Activated T-helper 9 cell treated with anti-CD3 and anti-CD28 coated beads, Interleukin-2, amount 50 U/mL, for 16 hours (primary cell): ENCODE results near the gene ZNF506.
"Not testable (repeated sequence)": the region's sequence is repeated elsewhere in the genome, so short reads cannot be mapped to it uniquely, and the experiment has no call there.

Source experiments
- DNase-seq: peaks from one replicate; pipeline ENCODE4 v3.0.0-alpha.2; 2020; ENCODE audit warnings: low read depth

ZNF506 gene

DNA sequence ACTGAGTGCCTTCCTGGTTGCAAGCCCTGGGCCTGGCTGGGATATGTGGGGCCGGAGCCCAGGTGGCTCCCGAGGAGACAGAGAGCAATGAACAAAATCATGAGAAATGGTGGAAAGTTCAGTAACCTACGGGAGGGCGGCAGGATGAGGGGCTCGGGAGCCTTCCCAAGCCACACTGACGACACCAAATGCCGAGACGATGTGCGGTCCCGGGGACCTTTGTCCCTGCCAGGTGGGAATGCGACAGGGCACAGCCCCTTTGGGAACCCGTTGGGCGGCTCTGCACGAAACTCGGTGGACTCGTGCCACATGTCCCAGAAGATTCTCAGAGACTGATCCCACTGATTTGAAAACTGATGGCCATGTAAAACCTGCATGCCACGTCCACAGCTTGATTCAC lies 76.9 kb downstream of the ZNF506 start:
- DNase-seq = no peak

DNA sequence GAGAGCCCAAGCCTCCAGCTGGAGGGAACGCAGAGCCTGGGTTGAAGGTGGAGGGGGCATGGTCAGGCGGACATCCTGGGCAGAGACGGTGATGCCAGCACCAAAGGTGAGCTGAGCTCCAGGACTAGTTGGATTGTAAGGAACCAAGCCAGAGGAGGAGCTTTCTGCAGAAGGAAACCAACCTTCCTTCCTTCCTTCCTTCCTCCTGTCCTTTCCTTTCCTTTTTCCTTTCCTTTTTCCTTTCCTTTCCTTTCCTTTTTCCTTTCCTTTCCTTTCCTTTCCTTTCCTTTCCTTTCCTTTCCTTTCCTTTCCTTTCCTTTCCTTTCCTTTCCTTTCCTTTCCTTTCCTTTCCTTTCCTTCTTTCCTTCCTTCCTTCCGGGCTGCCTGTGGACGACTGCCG lies 77.6 kb downstream of the ZNF506 start:
- not testable (repeated sequence) for DNase-seq

DNA sequence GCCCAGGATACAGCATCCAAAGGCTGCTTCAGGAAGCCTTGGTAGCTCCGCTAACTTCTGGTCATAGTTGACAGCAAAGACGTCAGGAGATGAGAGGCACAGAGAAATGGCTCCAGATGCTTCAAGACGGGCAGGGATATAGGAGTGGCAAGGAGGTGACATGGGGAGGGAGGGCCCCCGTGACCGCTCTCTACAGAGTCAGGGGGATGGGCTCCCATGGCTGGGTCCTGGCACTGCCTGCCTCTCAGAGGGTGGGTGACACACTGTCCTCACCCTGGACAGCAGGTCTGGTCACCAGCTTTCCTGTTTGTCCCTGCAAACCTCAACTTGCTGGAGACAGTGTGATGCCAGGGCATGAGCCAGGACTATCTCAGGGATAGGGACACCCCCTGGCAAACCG lies 78.4 kb downstream of the ZNF506 start:
- DNase-seq = no peak

GRCh38 chr19:19742773-19743172 lies 78.8 kb downstream of the ZNF506 start:
- no peak for DNase-seq
